ENCODE data around the gene SP2.
"Not testable (repeated sequence)": the region's sequence is repeated elsewhere in the genome, so short reads cannot be mapped to it uniquely, and the experiment has no call there.

Gene SP2

GRCh38 chr17:47934856-47935255 is 38.8 kb downstream of the SP2 start:
- H3K27me3 ChIP-seq (replicated peaks; ENCODE audit: control insufficient read depth, insufficient read depth, low read length) = no peaks in the 10 kb centered on the region
- no peak for TF ChIP-seq CTCF (IDR thresholded peaks at IDR 0.05; ENCODE audit: insufficient read depth, low read length, poor library complexity, severe bottlenecking)
- no peak overlapping the region for H3K4me3 ChIP-seq (replicated peaks; ENCODE audit: low read depth, low read length)
- H3K36me3 ChIP-seq (ENCODE audit: control insufficient read depth, insufficient read depth, low read length) = peaks cover 2% of the 10 kb centered on the region
- no peak for DNase-seq (ENCODE audit: extremely low read depth, insufficient read length)

GRCh38 chr17:47935468-47935867 is 39.4 kb downstream of the SP2 start:
- not testable (repeated sequence) for H3K27me3 ChIP-seq (replicated peaks; ENCODE audit: control insufficient read depth, insufficient read depth, low read length); DNase-seq (ENCODE audit: extremely low read depth, insufficient read length); H3K36me3 ChIP-seq (ENCODE audit: control insufficient read depth, insufficient read depth, low read length); H3K4me3 ChIP-seq (replicated peaks; ENCODE audit: low read depth, low read length)

- Histone ChIP-seq H3K4me3 (replicated peaks; ENCODE audit: low read depth, low read length) (no peak overlapping the region), H3K36me3 (ENCODE audit: control insufficient read depth, insufficient read depth, low read length) (no peaks in the 10 kb centered on the region), H3K27me3 (replicated peaks; ENCODE audit: control insufficient read depth, insufficient read depth, low read length) (no peaks in the 10 kb centered on the region)
- no peak for TF ChIP-seq CTCF (IDR thresholded peaks at IDR 0.05; ENCODE audit: insufficient read depth, low read length, poor library complexity, severe bottlenecking)
- no peak for DNase-seq (ENCODE audit: extremely low read depth, insufficient read length)
These were observed 39.9 kb downstream of the SP2 start for GRCh38 chr17:47935961-47936360.

- no peak overlapping the region for H3K4me3 ChIP-seq (replicated peaks; ENCODE audit: low read depth, low read length)
- DNase-seq (ENCODE audit: extremely low read depth, insufficient read length) = no peak
- TF ChIP-seq CTCF (IDR thresholded peaks at IDR 0.05; ENCODE audit: insufficient read depth, low read length, poor library complexity, severe bottlenecking) = no peak
- H3K27me3 ChIP-seq (replicated peaks; ENCODE audit: control insufficient read depth, insufficient read depth, low read length) = no peaks in the 10 kb centered on the region
- H3K36me3 ChIP-seq (ENCODE audit: control insufficient read depth, insufficient read depth, low read length) = no peaks in the 10 kb centered on the region
These were observed 41.9 kb downstream of the SP2 start for GRCh38 chr17:47937941-47938340.

- Histone ChIP-seq H3K27me3 (replicated peaks; ENCODE audit: control insufficient read depth, insufficient read depth, low read length) (no peaks in the 10 kb centered on the region), H3K4me3 (replicated peaks; ENCODE audit: low read depth, low read length) (peak within 1 kb of the TSS; percentile 92), H3K36me3 (ENCODE audit: control insufficient read depth, insufficient read depth, low read length) (peaks cover 16% of the 10 kb centered on the region)
- peak; percentile 90 for DNase-seq (ENCODE audit: extremely low read depth, insufficient read length)
- no peak for TF ChIP-seq CTCF (IDR thresholded peaks at IDR 0.05; ENCODE audit: insufficient read depth, low read length, poor library complexity, severe bottlenecking)
These were observed 45.4 kb downstream of the SP2 start, which contains the start of gene PNPO for GRCh38 chr17:47941246-47942095. TSS of gene PNPO (plus strand) at chr17:47941571. CDS start at chr17:47941676, 105 bp downstream.

GRCh38 chr17:47942096-47942510 is 46.1 kb downstream of the SP2 start:
- H3K27me3 ChIP-seq (replicated peaks; ENCODE audit: control insufficient read depth, insufficient read depth, low read length) = no peaks in the 10 kb centered on the region
- DNase-seq (ENCODE audit: extremely low read depth, insufficient read length) = no peak
- H3K36me3 ChIP-seq (ENCODE audit: control insufficient read depth, insufficient read depth, low read length) = peaks cover 18% of the 10 kb centered on the region
- no peak for TF ChIP-seq CTCF (IDR thresholded peaks at IDR 0.05; ENCODE audit: insufficient read depth, low read length, poor library complexity, severe bottlenecking)
- peak overlapping the region; percentile 92 for H3K4me3 ChIP-seq (replicated peaks; ENCODE audit: low read depth, low read length)
